HG03558 (cell line): Measurements from ENCODE around the gene E2F3.

Source experiments
- ATAC-seq: cut with Tn5 transposase; IDR thresholded peaks from one replicate; pipeline ENCODE4 v1.9.1; 2021; ENCODE audit warnings: moderate number of reproducible peaks; ENCODE audit not compliant: unreplicated experiment; ENCODE audit errors: extremely low read depth

Gene E2F3

DNA sequence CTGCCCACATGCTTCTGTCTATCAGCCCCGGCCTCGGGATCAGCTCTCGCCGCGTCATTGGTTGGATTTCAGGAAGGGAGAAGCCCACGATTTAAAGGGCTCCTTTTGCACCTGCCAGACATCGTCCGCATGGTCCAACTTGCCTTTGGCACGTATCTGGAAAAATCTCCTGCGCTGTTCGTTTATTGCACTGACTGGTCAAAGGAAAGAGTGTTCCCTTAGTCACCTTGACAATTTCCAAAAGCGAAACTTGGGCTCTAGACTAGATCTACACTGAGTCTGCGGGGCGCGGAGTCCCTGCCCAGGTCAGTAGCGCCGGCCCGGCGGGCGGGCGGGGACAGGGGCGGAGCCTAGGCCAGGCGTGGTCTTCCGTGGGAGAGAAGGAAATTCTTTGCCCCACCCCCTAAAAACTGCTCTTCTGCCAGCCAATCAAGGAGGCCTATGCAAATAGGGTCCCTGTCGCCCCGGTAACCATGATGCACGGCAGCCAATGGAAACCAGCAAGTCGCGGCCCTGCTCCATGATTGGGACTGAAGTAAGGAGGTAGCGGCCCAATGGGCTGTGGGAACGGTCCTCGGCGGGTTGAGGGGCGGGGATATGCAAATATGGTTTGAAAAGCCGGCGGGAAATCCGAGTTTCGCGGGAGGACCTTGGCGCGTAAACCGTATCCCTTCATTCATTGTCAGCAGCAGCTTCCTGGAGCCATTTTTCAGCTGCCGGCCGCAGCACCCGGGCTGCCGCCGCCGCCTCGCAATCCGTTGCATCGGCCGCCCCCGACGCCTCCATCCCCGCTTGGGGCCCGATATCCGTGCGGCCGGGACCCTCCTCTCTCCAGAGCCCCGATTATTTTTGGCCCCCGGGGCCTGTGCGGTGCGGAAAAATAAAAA lies at the start of gene E2F3:
E2F3 (plus strand) TSS at position 675 of the 887 bp plus-strand sequence. CDS start 354 bp downstream, outside the sequence.
- peak; percentile 74 for ATAC-seq

- no peak for ATAC-seq
Measured at GRCh38 chr6:20352346-20352745, 49.3 kb upstream of the E2F3 start.

GRCh38 chr6:20353134-20353533 lies 48.5 kb upstream of the E2F3 start:
- ATAC-seq: no peak

- no peak for ATAC-seq
Measured at GRCh38 chr6:20354366-20354765, 47.3 kb upstream of the E2F3 start.

GRCh38 chr6:20360471-20361119 lies 41.1 kb upstream of the E2F3 start:
- no peak for ATAC-seq

DNA sequence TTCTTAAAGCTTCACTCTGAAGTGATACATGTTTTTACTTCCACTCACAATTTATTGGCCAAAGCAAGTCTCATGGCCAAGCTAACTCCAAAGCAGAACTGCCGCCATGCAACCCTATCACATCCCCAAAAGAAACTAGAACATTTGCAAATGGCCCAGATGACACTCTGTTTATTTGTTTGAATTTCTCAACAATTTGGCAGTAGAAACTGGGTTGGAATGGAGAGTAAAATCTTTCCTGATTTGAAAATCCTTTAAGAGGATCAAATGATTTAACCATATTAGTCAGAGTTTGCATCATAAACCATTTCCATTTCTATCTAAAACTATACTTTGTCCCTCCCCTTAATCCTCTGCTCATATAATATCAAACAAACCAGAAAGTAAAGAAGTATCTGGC lies 39.1 kb upstream of the E2F3 start:
- no peak for ATAC-seq

DNA sequence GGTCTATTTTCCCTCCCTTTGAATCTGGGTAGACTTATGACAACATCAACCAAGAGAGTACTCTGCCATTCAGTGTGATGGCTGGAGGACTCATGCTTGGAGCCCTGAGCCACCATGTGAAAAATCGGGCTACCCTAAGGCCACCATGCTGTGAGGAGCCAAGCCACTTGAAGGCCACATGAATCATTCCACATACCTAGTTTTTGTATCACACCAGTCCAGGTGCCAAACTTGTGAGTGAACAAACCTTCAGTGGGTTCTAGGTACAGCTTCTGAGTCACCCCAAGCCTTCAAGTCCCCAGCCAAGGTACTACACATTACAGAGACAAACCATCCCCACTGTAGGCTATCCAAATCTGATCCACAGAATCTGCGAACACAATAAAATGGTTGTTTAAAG lies 37.4 kb upstream of the E2F3 start:
- ATAC-seq: no peak

- ATAC-seq: no peak
Measured at GRCh38 chr6:20365456-20365855, 36.2 kb upstream of the E2F3 start.

GRCh38 chr6:20366082-20366830 lies 35.4 kb upstream of the E2F3 start:
- ATAC-seq: no peak

DNA sequence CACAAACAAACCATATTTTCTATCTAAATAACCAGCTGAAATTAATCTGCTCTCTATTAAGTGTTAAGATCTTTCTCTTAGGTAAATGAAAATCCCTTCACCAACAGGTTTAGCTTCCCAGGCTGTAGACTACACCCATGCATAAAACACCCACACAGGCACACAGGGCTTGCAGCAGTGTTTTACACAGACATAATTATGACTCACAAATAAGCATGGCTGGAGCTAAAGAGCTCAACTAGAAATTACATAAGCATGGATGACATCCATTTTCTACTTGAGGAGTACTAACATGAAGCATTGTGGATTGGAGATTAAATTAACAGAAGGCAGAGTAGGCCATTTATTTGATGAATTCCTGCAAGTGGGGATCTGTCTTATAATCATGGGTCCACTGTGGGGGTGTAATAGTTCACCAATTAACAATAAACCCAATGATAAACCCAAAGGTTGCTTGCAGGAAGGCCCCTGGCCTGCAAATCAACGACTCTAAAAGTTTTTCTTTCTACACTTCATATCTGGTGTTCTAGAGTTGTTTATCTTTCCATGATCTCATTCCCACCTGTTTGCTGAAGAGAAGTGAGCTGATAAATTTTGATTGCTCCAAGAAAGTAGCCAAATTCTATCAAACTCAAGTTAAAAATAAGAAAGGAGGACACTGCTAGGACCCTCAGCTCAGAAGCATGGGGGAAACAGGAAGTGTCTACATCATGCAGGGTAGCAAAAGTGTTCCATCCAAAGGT lies 33.8 kb upstream of the E2F3 start:
- ATAC-seq: no peak

DNA sequence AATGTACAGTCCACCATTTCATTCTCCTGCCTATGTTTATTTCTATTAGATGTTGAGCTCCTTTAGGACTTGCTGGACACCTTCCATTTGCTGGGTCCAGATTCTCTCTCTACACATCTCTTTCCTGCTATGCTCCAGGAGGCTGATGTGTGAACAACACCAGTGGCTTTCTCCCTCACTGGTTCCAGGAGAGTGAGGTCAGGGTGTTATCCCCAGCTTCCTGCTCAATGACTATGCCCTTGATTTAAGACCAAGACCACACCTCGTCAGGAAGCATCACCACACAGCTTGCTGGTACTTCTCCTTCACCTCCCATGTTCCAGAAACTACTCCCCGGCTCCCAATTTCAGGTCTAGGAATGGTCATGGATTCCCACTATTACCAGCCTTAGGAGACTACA lies 31.3 kb upstream of the E2F3 start:
- ATAC-seq: no peak

DNA sequence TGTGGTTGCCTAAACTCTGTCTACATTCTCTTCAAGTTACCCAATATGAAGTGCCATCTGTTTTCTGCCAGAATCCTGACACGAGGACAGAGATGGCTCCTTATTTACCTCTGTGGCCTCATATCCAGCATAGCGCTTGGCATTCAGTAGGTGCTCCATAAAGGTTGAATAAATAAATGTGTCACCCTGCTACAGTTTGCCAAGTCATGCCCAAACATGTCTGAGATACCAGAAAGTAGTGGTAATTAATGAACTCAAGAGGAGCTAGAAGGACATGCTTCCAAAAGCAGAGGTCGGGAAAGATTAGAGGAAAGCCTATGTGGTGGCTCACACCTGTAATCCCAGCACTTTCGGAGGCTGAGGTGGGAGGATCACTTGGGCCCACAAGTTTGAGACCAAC lies 30.9 kb upstream of the E2F3 start:
- ATAC-seq: no peak

DNA sequence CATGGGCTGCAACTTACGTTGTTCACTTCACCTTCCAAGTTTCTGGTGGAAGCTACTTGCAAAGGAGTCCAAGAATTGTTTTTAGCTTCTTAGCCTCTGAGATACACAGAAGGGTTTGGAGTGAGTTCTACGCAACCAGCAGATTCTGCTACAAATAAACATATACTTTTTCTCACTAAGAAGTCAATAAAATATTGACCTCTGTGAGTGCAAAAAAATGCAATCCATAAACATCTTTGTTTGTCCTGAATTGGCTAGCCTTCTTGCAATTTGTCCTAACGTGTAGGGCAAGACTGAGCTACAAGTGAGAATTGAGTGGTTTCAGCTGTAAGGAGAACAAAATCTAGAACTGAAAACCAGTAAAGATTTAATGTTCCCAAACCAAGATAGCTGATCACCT lies 26.2 kb upstream of the E2F3 start:
- no peak for ATAC-seq

DNA sequence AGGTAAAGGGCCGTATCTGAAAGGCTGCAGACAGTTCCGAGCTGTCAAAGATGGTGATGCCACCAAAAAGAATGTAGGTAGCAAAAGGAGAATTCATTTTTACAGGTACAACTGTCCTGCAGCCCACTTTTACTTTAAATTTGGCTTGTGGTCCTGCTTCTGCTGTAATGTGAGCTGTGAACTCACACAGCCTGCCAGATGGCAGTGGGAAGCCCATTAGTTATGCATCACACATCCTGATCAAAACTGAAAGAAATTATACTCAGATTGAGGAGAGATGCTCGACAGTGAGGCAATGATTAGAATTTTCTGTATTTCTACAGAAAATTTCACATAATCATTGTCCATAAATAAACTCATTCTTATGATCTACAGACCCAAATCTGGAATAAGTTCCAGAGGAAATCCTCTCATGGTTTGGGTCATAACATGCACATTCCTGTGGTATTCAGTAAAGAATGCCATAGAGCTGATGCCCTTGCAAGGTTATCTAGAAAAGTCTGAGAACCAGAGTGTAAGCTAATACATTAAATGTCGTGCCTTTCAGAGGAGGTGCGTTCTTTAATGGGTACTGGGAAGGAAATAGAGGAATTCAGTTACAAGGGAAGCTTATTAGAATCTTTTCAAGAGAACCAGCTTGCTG lies 23.9 kb upstream of the E2F3 start:
- ATAC-seq: no peak

DNA sequence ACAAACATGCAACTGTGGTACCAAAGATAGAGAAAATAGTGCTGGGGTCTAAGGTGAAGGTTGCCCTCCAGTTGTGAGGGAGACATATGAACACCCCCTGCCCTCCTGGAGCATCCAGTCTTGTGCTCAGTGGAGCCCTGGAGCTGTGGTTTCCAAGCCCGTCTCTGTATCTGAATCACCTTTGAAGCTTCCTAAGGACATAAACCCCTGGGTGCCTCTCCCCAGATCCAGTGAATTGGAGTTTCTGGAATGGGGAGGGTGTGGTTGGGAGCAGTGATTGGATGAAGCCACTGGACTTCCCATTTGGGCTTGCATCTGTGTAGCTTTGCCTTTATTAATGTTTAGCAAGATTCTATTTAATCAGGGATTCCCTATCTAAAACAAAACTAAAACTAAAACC lies 22.4 kb upstream of the E2F3 start:
- no peak for ATAC-seq

DNA sequence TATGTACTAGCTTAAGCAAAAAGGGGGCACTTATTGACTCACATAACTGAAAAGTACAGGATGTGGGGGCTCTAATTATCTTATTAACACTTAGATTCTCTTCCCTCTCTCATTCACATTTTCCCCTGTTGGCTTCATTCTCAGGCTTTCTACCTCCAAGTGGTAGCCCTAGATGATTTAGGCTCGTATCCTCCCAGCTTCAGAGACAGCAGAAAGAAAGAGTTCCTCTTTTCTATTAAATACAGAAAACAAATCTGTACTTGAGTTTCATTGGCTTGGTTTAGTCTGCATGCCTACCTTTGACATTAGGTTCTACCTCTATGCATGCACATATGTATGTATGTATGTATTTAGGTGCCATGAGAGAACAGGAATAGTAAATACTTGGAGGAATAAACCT lies 15.5 kb upstream of the E2F3 start:
- no peak for ATAC-seq

DNA sequence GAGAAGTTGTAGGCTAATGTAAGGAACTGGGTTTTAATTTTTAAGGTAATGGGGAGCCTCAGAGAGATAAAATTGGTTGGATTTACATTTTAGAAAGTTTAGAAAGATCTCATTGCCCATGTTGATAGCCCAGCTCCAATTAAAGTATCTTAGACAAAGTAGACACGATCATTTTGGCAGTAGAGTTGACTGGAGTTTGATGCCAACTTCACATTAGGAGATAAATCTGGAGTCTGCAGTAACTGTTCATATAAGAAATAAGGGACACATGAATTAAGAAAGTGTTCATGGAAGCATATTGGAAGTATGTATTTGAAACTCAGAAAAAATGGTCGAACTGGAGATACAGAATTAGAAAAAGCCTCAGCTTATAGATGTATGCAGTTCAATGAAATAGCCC lies 12.6 kb upstream of the E2F3 start:
- ATAC-seq: no peak

DNA sequence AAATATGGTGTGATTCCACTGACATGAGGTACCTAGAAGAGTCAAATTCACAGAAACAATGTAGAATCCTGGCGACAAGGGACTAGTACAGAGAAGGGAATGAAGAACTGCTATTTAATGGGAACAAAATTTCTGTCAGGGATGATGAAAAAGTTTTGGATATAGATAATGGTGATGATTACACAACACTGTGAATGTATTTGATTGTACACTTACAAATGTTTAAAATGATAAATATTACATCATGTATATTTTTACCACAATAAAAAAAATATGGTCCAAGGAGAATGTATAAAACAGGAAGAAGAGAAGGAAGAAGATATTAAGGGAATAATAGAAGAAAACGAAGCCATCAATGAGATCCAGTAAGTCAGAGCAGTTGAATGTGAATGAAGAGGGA lies 8.4 kb upstream of the E2F3 start:
- ATAC-seq: no peak

GRCh38 chr6:20399518-20399917 lies 2.2 kb upstream of the E2F3 start:
- no peak for ATAC-seq
